HCT116 (cell line): ENCODE measurements around the gene PRSS53. TPM values are rescaled to one million over a fixed set of nuclear protein-coding genes. Genes with fewer than 3 reads are reported as not detected.

ENCODE experiments used
- ATAC-seq: fragments of 200-7000 bp; cut with Tn5 transposase; 2 replicates; pipeline ENCODE4 v1.9.1; 2020; ENCODE audit warnings: mild to moderate bottlenecking, moderate library complexity
- BruUV-seq: library from RNA; stranded (reverse); fragments of 400-500 nt; replicated peaks from 2 replicates; lab custom pipeline; 2021; lab: Mats Ljungman, UMichigan
- CTCF ChIA-PET: fragments of 300-600 bp; sonication (Branson Sonifier 250); formaldehyde crosslinking; loops from one replicate; lab custom pipeline; 2021; ENCODE audit warnings: antibody characterized with exemption; lab: Charles Lee
- POLR2A ChIA-PET: fragments of 300-600, 350-600 bp; sonication (Branson Sonifier 250); formaldehyde crosslinking; loops from one replicate; lab custom pipeline; 2021; ENCODE audit warnings: antibody characterized with exemption; lab: Charles Lee
- RAD21 ChIA-PET, 2 experiments: fragments of 300-600 bp; sonication (Branson Sonifier 250); formaldehyde crosslinking; loops; one replicate each; lab custom pipeline; 2023; ENCODE audit warnings: low total read pairs in 2 of 2; ENCODE audit not compliant: uncharacterized antibody in 2 of 2, unreplicated experiment in 2 of 2, low non-redundant PET in 1 of 2; lab: Charles Lee
- DNase-seq: peaks from one replicate; pipeline ENCODE4 v3.0.0-alpha.2; 2010; ENCODE audit warnings: low read depth, low spot score
- H2AFZ ChIP-seq: fragments of 200-600 bp; shearing (Covaris generic), sonication (generic); 2 replicates; pipeline ENCODE4 v1.6.1; 2017; ENCODE audit warnings: low read depth, mixed run types, mixed read lengths, antibody characterized with exemption, low read length; ENCODE audit not compliant: poor library complexity, severe bottlenecking
- H3K27ac ChIP-seq: 2 replicates; pipeline ENCODE4 v1.5.1; 2012; ENCODE audit warnings: low read depth, low read length
- H3K27me3 ChIP-seq: fragments of 200-600 bp; sonication (generic); 2 replicates; pipeline ENCODE4 v1.6.1; 2016; ENCODE audit warnings: mixed run types, low read length, mixed read lengths; ENCODE audit not compliant: insufficient read depth
- H3K36me3 ChIP-seq, 2 experiments: fragments of 200-500 bp in 1 of 2; fragments of 200-600 bp in 1 of 2; sonication (Bioruptor generic) in 1 of 2; sonication (generic) in 1 of 2; 2 replicates each; pipeline versions ENCODE4 v1.5.1 to v1.6.1; 2014 to 2016; ENCODE audit warnings: low read length in 2 of 2, inconsistent platforms in 1 of 2, mixed read lengths in 1 of 2, mixed run types in 1 of 2; ENCODE audit not compliant: insufficient read depth in 2 of 2, control insufficient read depth in 1 of 2
- H3K4me1 ChIP-seq, 2 experiments: fragments of 200-600 bp in 1 of 2; sonication (generic) in 1 of 2; 2 replicates each; pipeline versions ENCODE4 v1.5.1 to v1.6.1; 2012 to 2017; ENCODE audit warnings: low read length in 2 of 2, inconsistent platforms in 1 of 2, mild to moderate bottlenecking in 1 of 2, mixed read lengths in 1 of 2, mixed run types in 1 of 2, moderate library complexity in 1 of 2; ENCODE audit not compliant: insufficient read depth in 2 of 2, control insufficient read depth in 1 of 2
- H3K4me2 ChIP-seq: fragments of 200-600 bp; sonication (generic); 2 replicates; pipeline ENCODE4 v1.6.1; 2017; ENCODE audit warnings: mixed run types, low read length, mixed read lengths
- H3K4me3 ChIP-seq, 2 experiments: fragments of 200-600 bp in 1 of 2; sonication (generic) in 1 of 2; replicated peaks in 1 of 2; 2 replicates each; pipeline ENCODE4 v1.5.1; 2011 to 2016; ENCODE audit warnings: low read length in 2 of 2, control low read depth in 1 of 2, low read depth in 1 of 2, mild to moderate bottlenecking in 1 of 2, mixed read lengths in 1 of 2, mixed run types in 1 of 2
- H3K79me2 ChIP-seq: fragments of 200-600 bp; sonication (generic); 2 replicates; pipeline ENCODE4 v1.6.1; 2017; ENCODE audit warnings: mild to moderate bottlenecking, mixed run types, low read length, moderate library complexity, mixed read lengths; ENCODE audit not compliant: insufficient read depth
- H3K9ac ChIP-seq: fragments of 200-600 bp; sonication (generic); 2 replicates; pipeline ENCODE4 v1.6.1; 2016; ENCODE audit warnings: low read length, mixed read lengths
- H3K9me2 ChIP-seq: fragments of 200-600 bp; sonication (generic), shearing (Covaris generic); 2 replicates; pipeline ENCODE4 v1.6.1; 2017; ENCODE audit warnings: mixed run types, mild to moderate bottlenecking, moderate library complexity; ENCODE audit not compliant: insufficient read depth
- H3K9me3 ChIP-seq, 2 experiments: fragments of 200-500 bp in 1 of 2; fragments of 200-600 bp in 1 of 2; sonication (Bioruptor generic) in 1 of 2; sonication (generic) in 1 of 2; 2 replicates each; pipeline ENCODE4 v1.6.1; 2014 to 2017; ENCODE audit warnings: low read length in 2 of 2, mixed read lengths in 2 of 2, inconsistent platforms in 1 of 2, low read depth in 1 of 2, mild to moderate bottlenecking in 1 of 2, mixed run types in 1 of 2, moderate library complexity in 1 of 2; ENCODE audit not compliant: control insufficient read depth in 1 of 2, insufficient read depth in 1 of 2
- H4K20me1 ChIP-seq: fragments of 200-600 bp; sonication (generic), shearing (Covaris generic); 2 replicates; pipeline ENCODE4 v1.6.1; 2017; ENCODE audit warnings: mixed run types, mild to moderate bottlenecking, moderate library complexity; ENCODE audit not compliant: insufficient read depth
- CBX3 ChIP-seq: IDR thresholded peaks from 2 replicates; pipeline ENCODE4 v1.6.1; 2012; ENCODE audit warnings: low read depth
- CTCF ChIP-seq, 3 experiments: fragments of 200-600 bp in 1 of 3; sonication (generic) in 1 of 3; IDR thresholded peaks in 2 of 3; conservative IDR thresholded peaks in 1 of 3; 2 replicates each; pipeline ENCODE4 v1.5.1; 2012 to 2017; ENCODE audit warnings: low read depth in 2 of 3, low read length in 2 of 3, antibody characterized with exemption in 1 of 3, borderline replicate concordance in 1 of 3, control low read depth in 1 of 3, mild to moderate bottlenecking in 1 of 3, mixed read lengths in 1 of 3, mixed run types in 1 of 3, moderate library complexity in 1 of 3; ENCODE audit not compliant: insufficient read depth in 1 of 3
- EGR1 ChIP-seq: IDR thresholded peaks from 2 replicates; pipeline ENCODE4 v1.6.1; 2012; ENCODE audit warnings: low read depth
- ELF1 ChIP-seq: IDR thresholded peaks from 2 replicates; pipeline ENCODE4 v1.6.1; 2012; ENCODE audit warnings: low read depth, borderline replicate concordance
- FOSL1 ChIP-seq: IDR thresholded peaks from 2 replicates; pipeline ENCODE4 v1.6.1; 2012; ENCODE audit warnings: low read depth
- JUND ChIP-seq: IDR thresholded peaks from 2 replicates; pipeline ENCODE4 v1.6.1; 2012
- MAX ChIP-seq: IDR thresholded peaks from 2 replicates; pipeline ENCODE4 v1.6.1; 2012
- RAD21 ChIP-seq: IDR thresholded peaks from 2 replicates; pipeline ENCODE4 v1.6.1; 2012; ENCODE audit warnings: low read depth, mild to moderate bottlenecking
- SIN3A ChIP-seq: IDR thresholded peaks from 2 replicates; pipeline ENCODE4 v1.6.1; 2012; ENCODE audit warnings: low read depth
- SP1 ChIP-seq: IDR thresholded peaks from 2 replicates; pipeline ENCODE4 v1.6.1; 2012; ENCODE audit warnings: low read depth
- intact Hi-C: fragments of 100-400 bp; cut with micrococcal nuclease; formaldehyde crosslinking; loops from 2 replicates; pipeline ENCODE4 v1.10.0; 2022
- total RNA-seq: library from RNA; stranded (reverse); gene quantifications from one replicate; pipeline ENCODE4 v1.2.1, GENCODE V29; 2021; ENCODE audit not compliant: unreplicated experiment

The PRSS53 gene
- total RNA-seq, 1 experiment from 2014 or later: 11.6 TPM

- TF ChIP-seq RAD21 (no peak), ELF1 (no peak)
- TF ChIP-seq, all 23 proteins: peak for 0
These were observed 33.1 kb downstream of the PRSS53 start (continued) for GRCh38 chr16:31055613-31056012.

GRCh38 chr16:31052114-31052513 lies 36.6 kb downstream of the PRSS53 start:
- H3K27me3 ChIP-seq: no peaks in the 10 kb centered on the region
- no peak overlapping the region for H2AFZ ChIP-seq
- no peak overlapping the region for H3K27ac ChIP-seq
- TF ChIP-seq JUND (peak; percentile 81), CTCF (IDR thresholded peaks at IDR 0.05 in 2 of 3, conservative IDR thresholded peaks at IDR 0.05 in 1 of 3; ENCODE audit: borderline replicate concordance in 1 of 3, insufficient read depth in 1 of 3, low read depth in 2 of 3, low read length in 2 of 3) (no peak), MAX (peak; percentile 65), SIN3A (peak; percentile 64; the same call in 1 of the 2 replicates), CBX3 (peak; percentile 87; the same call in 1 of the 2 replicates), SP1 (peak; percentile 75), FOSL1 (peak; percentile 81), EGR1 (no peak)
- H4K20me1 ChIP-seq: no peaks in the 10 kb centered on the region
- intact Hi-C loops: no loop called here
- H3K9me2 ChIP-seq: no peaks in the 10 kb centered on the region
- no peaks in the 10 kb centered on the region for H3K79me2 ChIP-seq
- no peaks in the 10 kb centered on the region for H3K36me3 ChIP-seq
- peak overlapping the region; percentile 71 for H3K4me2 ChIP-seq
- ChIA-PET RAD21 (no interaction called here), CTCF (no interaction called here), POLR2A (no interaction called here)
- BruUV-seq: no TSS peak
- H3K4me3 ChIP-seq: no peak overlapping the region; a peak in 1 of 4 replicates
- H3K4me1 ChIP-seq: peaks cover 8 to 22% of the 10 kb centered on the region in 2 experiments
- peak; percentile 72 for DNase-seq
- peak; percentile 97 for ATAC-seq
- H3K9ac ChIP-seq: peak overlapping the region; percentile 21; the same call in 1 of the 2 replicates
- no peaks in the 10 kb centered on the region for H3K9me3 ChIP-seq
